WTC11 (cell line): ENCODE data around the gene ZNF254.

ENCODE experiments used
- ATF1 ChIP-seq: sonication (generic); formaldehyde crosslinking; IDR thresholded peaks from 2 replicates; pipeline ENCODE4 v1.8.1; 2023; ENCODE audit warnings: mild to moderate bottlenecking, moderate library complexity, missing genetic modification reagents
- ETV6 ChIP-seq: sonication (generic); formaldehyde crosslinking; IDR thresholded peaks from 2 replicates; pipeline ENCODE4 v1.8.1; 2022; ENCODE audit warnings: mild to moderate bottlenecking, missing genetic modification reagents
- FOXJ3 ChIP-seq: sonication (generic); formaldehyde crosslinking; IDR thresholded peaks from 2 replicates; pipeline ENCODE4 v1.9.0; 2021; ENCODE audit warnings: missing genetic modification reagents, mild to moderate bottlenecking, borderline replicate concordance
- KAT7 ChIP-seq: sonication (generic); formaldehyde crosslinking; IDR thresholded peaks from 2 replicates; pipeline ENCODE4 v1.8.1; 2023; ENCODE audit warnings: missing genetic modification reagents, mild to moderate bottlenecking, borderline replicate concordance
- NFYB ChIP-seq: sonication (generic); formaldehyde crosslinking; conservative IDR thresholded peaks from 2 replicates; pipeline ENCODE4 v1.8.0; 2022; ENCODE audit warnings: low read depth, missing genetic modification reagents
- PREB ChIP-seq: sonication (generic); formaldehyde crosslinking; IDR thresholded peaks from 2 replicates; pipeline ENCODE4 v1.8.1; 2022; ENCODE audit warnings: mild to moderate bottlenecking, missing genetic modification reagents, moderate library complexity, borderline replicate concordance
- TF ChIP-seq, protein P1 (sequence below): fragments of 200-600 bp; IDR thresholded peaks from 2 replicates; pipeline ENCODE4 v1.8.0; 2022; ENCODE audit warnings: antibody characterized with exemption

- TF ChIP-seq PREB (CRISPR knock-in tag) (no peak), ETV6 (CRISPR knock-in tag) (no peak), KAT7 (CRISPR knock-in tag) (no peak), FOXJ3 (CRISPR knock-in tag) (no peak), ATF1 (CRISPR knock-in tag) (no peak), NFYB (CRISPR knock-in tag) (no peak)
- TF ChIP-seq, protein P1, sequence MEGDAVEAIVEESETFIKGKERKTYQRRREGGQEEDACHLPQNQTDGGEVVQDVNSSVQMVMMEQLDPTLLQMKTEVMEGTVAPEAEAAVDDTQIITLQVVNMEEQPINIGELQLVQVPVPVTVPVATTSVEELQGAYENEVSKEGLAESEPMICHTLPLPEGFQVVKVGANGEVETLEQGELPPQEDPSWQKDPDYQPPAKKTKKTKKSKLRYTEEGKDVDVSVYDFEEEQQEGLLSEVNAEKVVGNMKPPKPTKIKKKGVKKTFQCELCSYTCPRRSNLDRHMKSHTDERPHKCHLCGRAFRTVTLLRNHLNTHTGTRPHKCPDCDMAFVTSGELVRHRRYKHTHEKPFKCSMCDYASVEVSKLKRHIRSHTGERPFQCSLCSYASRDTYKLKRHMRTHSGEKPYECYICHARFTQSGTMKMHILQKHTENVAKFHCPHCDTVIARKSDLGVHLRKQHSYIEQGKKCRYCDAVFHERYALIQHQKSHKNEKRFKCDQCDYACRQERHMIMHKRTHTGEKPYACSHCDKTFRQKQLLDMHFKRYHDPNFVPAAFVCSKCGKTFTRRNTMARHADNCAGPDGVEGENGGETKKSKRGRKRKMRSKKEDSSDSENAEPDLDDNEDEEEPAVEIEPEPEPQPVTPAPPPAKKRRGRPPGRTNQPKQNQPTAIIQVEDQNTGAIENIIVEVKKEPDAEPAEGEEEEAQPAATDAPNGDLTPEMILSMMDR: no peak
These were observed 79.1 kb downstream of the ZNF254 start for GRCh38 chr19:24166055-24166454.
